ENCODE measurements around the gene PLD1. TPM values are rescaled to one million over a fixed set of nuclear protein-coding genes. Genes with fewer than 3 reads are reported as not detected.

PLD1 gene
- total and polyA plus RNA-seq, 8 donors, result 3.4 to 43.0 (median 11.0) TPM

DNA sequence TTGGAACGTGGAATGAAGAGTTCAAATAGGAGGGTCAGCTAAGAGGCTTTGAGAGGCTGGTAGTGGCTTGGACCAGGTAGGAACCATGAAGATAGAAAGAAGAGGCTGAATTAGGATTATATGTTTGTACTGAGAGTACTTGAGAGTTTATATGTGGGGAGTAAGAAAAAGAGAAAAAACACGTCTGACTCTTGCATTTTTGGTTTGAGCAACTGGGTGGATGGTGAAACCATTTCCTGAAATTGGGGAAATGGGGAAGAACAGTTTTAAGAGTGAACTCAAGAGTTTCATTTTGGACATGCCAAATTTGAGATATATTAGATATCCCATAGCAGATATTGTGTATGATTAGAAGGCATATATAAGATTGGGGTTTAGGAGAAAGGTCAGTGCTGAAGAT, 257.2 kb downstream of the PLD1 start:
- no peak for DNase-seq
- TF ChIP-seq, protein P1, sequence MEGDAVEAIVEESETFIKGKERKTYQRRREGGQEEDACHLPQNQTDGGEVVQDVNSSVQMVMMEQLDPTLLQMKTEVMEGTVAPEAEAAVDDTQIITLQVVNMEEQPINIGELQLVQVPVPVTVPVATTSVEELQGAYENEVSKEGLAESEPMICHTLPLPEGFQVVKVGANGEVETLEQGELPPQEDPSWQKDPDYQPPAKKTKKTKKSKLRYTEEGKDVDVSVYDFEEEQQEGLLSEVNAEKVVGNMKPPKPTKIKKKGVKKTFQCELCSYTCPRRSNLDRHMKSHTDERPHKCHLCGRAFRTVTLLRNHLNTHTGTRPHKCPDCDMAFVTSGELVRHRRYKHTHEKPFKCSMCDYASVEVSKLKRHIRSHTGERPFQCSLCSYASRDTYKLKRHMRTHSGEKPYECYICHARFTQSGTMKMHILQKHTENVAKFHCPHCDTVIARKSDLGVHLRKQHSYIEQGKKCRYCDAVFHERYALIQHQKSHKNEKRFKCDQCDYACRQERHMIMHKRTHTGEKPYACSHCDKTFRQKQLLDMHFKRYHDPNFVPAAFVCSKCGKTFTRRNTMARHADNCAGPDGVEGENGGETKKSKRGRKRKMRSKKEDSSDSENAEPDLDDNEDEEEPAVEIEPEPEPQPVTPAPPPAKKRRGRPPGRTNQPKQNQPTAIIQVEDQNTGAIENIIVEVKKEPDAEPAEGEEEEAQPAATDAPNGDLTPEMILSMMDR (IDR thresholded peaks at IDR 0.05), result no peak
- TF ChIP-seq POLR2AphosphoS5 (IDR thresholded peaks at IDR 0.05) (no peak), POLR2A (IDR thresholded peaks at IDR 0.05) (no peak), EP300 (IDR thresholded peaks at IDR 0.05) (no peak)
- H3K9me3 ChIP-seq, result no peaks in the 10 kb centered on the region
- WGBS, 5 donors, result 70 to 88% (median 75%) methylated on average over 2 of the region's 2 CpGs
- H3K27ac ChIP-seq, result no peak overlapping the region
- intact Hi-C loops (cut with DNase I; ENCODE audit: low total_unique reads), result no loop called here
- peaks cover 0 to 7% (median 0%) of the 10 kb centered on the region in 4 donors for H3K4me1 ChIP-seq
- H3K36me3 ChIP-seq, result no peaks in the 10 kb centered on the region
- H3K4me3 ChIP-seq, result no peak overlapping the region
- H3K27me3 ChIP-seq, result no peaks in the 10 kb centered on the region

DNA sequence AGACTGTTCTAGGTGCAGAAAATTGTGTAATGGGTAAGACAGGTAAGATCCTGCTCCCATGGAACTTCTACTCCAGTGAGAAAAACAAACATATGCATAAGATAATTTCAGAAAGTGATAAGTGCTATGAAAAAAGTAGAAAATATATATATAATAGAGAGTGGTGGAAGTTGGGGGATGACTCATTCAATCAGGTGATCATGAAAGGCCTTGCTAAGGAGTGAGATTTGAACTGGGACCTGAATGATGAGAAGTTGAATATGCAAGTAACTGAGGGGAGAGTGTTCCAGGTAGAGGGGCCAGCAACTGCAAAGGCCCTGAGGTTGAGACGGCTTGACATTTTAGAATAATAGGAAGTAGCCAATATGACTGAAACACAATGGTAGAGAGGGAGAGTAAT, 257.8 kb downstream of the PLD1 start:
- DNase-seq, result no peak
- intact Hi-C loops (cut with DNase I; ENCODE audit: low total_unique reads), result no loop called here
- 93 to 97% (median 96%) methylated on average over 1 of the region's 1 CpG for WGBS, 5 donors
- no peak for TF ChIP-seq POLR2A (IDR thresholded peaks at IDR 0.05)
- TF ChIP-seq POLR2AphosphoS5 (IDR thresholded peaks at IDR 0.05), result no peak
- TF ChIP-seq, protein P1 (IDR thresholded peaks at IDR 0.05), result no peak
- no peak for TF ChIP-seq EP300 (IDR thresholded peaks at IDR 0.05)
- no peak overlapping the region for H3K4me3 ChIP-seq
- H3K4me1 ChIP-seq, result peaks cover 0 to 7% (median 0%) of the 10 kb centered on the region in 4 donors
- no peaks in the 10 kb centered on the region for H3K36me3 ChIP-seq
- H3K9me3 ChIP-seq, result no peaks in the 10 kb centered on the region
- no peaks in the 10 kb centered on the region for H3K27me3 ChIP-seq
- H3K27ac ChIP-seq, result no peak overlapping the region

DNA sequence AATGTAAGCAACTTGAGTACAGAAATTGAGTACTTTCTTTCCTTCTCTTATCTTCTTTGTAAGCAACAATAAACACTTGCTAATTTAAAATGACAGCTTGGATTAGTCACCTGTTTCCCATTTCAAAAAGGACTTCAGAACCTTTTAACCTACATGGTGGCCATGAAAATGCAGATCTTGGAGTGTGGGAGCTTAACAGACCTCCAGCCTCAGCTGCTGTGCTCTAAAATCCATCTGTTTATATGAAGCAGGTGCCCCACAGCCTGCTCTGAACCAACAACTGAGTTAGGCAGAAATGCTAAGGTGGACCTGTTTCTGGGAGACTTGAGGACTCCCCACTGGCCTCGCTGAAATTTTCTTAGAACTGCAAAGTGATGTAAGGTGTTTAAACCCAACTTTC, 259.0 kb downstream of the PLD1 start:
- TF ChIP-seq EP300 (IDR thresholded peaks at IDR 0.05), result no peak
- TF ChIP-seq, protein P1 (IDR thresholded peaks at IDR 0.05), result no peak
- no peak for TF ChIP-seq POLR2A (IDR thresholded peaks at IDR 0.05)
- no peak for TF ChIP-seq POLR2AphosphoS5 (IDR thresholded peaks at IDR 0.05)
- Histone ChIP-seq H3K4me1 (peaks cover 0 to 1% (median 0%) of the 10 kb centered on the region in 4 donors), H3K4me3 (no peak overlapping the region), H3K9me3 (no peaks in the 10 kb centered on the region), H3K27me3 (no peaks in the 10 kb centered on the region), H3K36me3 (no peaks in the 10 kb centered on the region), H3K27ac (no peak overlapping the region)
- DNase-seq, result no peak
- WGBS, 5 donors, result 74 to 90% (median 80%) methylated on average over 1 of the region's 1 CpG
- intact Hi-C loops (cut with DNase I; ENCODE audit: low total_unique reads), result no loop called here

Other genes with a start within 250 kb of the PLD1 start
- not detected for gene TMEM212, start 32.9 kb upstream of the PLD1 start, total RNA-seq
- gene TMEM212, start 32.9 kb upstream of the PLD1 start, polyA plus RNA-seq, result not detected
- gene FNDC3B, start 229.1 kb upstream of the PLD1 start, total RNA-seq, result 100 to 1,000 TPM in 2 of 5 donors, 10 to 100 TPM in 3; 44.9 to 229 (median 75.3) TPM
- gene FNDC3B, start 229.1 kb upstream of the PLD1 start, polyA plus RNA-seq, result 10 to 100 TPM in 2 of 3 donors, 1 to 10 TPM in 1; 6.0 to 21.2 (median 16.5) TPM